Measurements from ENCODE around the gene MAP4.

Gene MAP4

DNA sequence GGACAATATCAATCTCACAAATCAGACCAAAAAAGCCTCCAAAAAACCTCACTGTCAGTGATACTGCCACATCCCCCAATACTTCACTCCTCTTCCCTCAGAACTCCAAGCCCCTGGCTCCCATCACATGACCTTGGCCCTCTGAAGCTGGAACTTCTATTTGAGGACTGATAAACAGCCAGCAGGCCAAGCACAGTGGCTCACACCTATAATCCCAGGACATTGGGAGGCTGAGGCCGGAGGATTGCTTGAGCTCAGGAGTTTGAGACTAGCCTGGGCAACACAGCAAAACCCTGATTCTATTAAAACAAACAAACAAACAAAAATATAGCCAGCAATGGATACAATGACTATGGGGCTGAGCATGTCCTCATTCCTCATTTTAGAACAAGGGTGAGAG, 55.2 kb downstream of the MAP4 start:
- no peak for DNase-seq (ENCODE audit: low read depth)

DNA sequence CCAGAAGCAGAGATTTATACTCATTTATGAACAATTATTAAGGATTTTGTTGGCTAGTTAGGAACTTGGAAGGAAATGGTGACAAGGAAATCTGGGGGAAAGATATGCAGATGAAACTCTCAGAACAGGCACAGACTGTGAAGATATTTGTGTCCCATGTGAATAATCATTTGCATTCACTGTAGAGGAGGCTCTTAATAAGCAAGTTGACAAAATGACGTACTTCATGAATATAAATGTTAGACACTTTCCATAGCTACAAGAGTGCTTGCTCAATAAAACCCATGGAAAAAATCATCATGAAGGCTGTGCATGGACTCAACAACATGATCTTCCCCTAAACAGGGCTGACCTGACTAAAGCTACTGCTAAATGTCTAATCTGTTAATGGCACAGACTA, 59.7 kb downstream of the MAP4 start:
- DNase-seq (ENCODE audit: low read depth): no peak

DNA sequence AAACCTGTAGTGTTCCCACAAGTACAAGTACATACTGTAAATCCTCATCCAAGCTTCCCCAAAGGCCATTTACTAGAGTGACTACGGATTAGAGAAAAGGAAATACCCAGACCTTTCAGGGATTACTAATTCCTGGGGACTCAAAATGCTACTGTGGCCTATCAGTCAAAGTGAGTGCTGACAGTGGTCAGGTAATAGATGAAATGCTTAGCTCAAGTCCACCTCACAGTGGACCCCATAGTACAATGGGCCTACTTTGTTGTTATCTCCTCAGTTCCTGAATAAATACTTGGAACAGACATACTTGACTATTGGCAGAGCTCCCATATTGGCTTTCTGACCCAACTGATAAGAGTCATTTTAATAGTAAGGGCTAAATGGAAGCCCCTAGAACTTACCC, 61.6 kb downstream of the MAP4 start:
- no peak for DNase-seq (ENCODE audit: low read depth)

DNA sequence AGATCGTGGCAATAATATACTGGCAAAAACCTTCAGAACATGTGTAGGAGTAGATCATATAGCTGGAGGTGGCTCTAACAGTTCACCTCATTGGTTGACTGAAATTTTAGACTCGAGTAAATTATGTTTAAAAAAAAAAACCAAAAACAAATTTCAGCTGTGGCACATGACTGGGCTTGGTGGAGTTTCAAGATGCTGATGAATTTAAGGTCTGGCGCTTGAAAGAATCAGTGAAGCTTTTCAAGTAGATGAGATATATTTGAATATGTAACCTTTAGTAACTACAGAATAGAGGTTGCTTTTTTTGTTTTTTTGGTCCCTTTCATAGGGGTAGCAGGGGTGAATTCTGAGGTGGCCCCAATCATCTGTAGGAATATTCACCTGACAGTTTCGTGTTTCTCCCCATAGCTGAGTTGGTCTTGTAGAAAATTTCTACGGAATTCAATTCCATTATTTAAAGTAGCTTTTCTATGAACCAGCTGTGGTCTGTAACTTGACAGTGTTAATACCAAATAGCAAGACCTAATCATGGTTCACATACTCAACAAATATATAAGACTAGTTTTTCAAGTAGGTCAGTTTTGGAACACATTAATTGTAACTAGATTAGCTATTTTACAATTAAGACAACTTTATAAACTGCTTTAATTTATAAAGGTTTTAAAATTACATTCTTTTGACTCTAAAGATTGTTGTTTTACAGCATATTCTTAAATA, 65.6 kb downstream of the MAP4 start:
- DNase-seq (ENCODE audit: low read depth): no peak

DNA sequence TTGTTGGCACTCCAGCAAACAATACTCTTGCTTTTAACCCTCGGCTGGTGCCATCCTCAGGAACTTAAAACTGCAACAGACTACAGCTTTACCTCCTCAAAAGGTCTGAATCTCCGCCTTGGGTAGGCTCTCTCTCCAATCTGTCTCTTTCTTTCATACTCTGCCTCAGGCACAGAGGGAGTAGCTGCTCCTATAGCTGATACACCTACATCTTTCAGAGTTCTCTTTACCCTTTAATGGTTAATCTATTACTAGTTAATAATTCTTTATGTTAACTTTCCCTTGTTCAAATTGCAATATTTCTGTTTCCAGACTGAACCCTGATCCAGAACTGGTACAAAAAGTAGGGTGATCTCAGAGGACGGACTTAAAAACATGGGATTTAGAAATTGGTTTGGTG, 66.2 kb downstream of the MAP4 start:
- DNase-seq (ENCODE audit: low read depth): no peak

DNA sequence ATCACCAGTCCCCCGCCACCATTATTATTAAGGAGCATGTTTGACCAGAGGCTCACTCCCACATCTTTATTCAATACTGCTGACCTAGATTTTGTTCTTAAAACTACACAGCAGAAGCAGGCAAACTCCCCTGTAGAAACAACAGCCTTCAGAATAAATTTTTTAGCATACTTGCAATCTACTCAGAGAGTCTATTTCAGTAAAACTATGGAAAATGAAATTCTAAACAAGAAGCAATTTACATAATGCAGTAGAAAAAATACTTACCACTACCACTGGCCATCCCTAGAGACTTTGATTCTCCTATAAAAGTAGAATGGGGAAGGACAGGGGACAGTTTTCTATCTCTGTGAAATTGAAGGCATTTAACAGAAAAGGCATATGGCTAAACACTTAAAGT, 76.0 kb downstream of the MAP4 start:
- DNase-seq (ENCODE audit: low read depth): no peak

DNA sequence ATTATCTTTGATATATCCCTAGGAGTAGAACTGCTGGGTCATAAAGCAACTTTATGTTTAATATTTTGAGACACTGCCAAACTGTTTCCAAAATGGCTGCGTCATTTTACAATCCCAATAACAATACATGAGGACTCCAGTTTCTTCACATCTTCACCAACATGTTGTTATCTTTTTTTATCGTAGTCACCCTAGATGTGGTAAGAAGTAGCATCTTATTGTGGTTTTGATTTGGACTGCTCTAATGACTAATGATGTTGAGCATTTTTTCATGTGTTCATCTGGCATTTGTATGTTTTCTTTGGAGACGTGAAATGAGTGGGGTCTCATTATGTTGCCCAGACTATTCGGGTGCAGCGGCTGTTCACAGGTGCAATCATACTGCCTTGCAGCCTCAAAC, 83.8 kb downstream of the MAP4 start:
- no peak for DNase-seq (ENCODE audit: low read depth)

DNA sequence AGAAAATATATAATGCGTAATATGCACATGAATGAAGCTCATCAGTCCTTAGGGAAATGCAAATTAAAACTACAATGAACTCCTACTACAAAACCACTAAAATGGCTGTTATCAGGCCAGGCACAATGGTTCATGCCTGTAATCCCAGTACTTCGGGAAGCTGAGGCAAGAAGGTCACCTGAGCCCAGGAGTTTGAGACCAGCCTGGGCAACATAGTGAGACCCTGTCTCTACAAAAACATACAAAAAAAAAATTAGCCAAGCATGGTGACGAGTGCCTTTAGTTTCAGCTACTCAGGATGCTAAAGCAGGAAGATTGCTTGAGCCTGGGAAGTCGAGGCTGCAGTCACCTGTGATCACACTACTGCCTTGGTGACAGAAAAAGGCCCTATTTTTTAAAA, 85.2 kb downstream of the MAP4 start:
- no peak for DNase-seq (ENCODE audit: low read depth)

DNA sequence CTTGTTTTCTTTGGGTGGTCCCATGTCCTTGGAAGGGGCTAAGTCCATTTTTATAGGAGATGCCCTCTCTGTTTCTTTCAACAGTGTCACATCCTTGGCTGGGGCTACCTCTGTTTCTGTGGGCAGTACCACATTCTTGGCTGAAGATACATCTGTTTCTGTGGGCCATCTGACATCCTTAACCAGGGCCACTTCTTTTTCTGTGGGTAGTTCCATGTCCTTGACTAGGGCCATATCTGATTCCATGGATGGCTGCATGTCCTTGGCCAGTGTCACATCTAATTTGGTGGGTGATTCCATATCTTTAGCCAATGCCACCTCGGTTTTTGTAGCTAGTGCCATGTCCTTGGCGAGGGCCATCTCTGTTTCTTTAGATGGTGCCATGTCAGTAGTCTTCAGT, 99.5 kb downstream of the MAP4 start:
- no peak for DNase-seq (ENCODE audit: low read depth)

DNA sequence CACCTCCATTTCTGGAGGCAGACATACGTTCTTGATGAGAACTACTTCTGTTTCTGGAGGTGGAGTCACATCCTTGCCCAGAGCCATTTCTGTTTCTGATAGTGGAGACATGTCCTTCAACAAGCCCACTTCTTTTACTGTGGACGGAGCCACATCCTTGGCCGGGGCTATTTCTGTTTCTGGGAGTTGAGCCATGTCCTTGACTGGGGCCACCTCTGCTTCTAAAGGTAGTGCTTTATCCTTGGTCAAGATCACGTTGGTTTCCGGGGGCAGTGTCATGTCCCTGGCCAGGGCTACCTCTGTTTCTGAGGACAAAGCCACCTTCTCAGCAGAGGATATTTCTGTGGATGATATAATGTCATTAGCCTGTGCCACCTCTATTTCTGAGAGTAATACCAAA, 100.0 kb downstream of the MAP4 start:
- no peak for DNase-seq (ENCODE audit: low read depth)

DNA sequence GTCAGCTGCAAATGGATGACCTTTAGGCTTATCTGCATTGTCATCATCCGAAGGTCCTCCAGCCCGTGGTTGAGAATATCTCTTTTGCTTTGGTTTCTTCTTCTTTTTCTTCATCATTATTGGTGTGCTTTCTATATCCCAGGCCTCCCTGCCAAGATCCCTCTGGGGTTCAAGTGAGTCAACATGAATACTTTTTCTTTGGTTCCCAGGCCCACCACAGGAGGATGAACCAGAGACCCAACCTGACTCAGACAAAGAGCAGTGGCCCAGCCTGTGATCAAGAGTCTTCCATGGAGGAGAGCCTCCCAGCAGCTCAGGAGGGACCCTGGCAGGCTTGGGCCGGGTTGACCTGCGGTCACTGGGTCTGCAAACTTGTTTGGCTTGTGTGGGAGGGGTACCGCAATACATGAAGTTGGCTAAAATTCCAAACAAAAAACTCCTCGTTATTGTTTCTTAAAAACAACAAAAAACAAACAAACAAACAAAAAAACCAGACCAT, 104.2 kb downstream of the MAP4 start:
- DNase-seq (ENCODE audit: low read depth): no peak

DNA sequence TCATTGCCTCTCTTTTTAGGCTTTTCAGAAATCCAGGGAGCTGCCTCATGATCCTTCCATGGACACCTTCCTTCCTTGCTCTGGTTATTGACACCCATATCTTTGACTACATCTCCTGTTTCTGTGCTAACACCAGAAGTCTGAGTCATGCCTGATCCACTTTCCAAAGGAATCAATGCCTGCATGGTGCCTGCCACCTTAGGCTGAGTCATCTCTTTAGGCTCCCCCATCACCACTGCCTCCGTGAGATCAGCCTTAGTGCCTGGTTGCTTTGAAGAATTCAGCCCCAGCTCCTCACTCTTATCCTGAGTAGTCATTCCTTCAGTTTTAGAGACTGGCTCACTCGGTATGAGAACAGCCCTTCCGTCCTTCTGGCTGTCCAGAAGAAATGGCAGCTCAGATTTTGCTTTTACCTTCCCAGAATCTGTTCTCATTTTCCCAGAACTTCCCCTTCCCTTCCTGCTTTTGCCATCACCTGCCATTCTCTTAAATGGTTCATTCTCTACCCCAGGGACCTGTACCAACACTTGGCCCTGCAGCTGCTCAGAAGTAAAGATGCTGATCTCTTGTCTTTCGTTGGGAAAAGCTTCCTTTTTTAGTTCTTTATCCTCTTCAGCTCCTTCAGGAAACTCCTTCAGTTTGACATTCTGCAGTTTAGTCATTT, 105.3 kb downstream of the MAP4 start:
- no peak for DNase-seq (ENCODE audit: low read depth)

DNA sequence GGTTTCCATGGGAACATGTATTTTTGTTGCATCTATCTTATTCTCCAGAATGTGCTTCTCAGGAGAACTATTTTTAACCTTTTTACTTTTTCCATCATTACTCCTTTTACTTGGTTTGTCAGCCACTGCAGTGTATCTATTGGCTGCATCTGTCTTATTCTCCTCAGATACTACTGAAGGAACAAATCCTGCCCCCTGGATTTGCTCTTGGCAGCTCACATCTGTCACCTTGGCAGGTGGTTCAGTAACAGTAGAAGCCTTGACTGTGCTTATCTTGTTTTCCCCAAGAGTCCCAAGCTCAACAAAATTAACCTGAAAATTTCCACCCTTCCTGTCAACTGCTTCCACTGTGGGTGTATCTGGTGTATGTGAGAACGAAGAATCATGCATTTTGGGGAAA, 106.0 kb downstream of the MAP4 start:
- DNase-seq (ENCODE audit: low read depth): no peak

DNA sequence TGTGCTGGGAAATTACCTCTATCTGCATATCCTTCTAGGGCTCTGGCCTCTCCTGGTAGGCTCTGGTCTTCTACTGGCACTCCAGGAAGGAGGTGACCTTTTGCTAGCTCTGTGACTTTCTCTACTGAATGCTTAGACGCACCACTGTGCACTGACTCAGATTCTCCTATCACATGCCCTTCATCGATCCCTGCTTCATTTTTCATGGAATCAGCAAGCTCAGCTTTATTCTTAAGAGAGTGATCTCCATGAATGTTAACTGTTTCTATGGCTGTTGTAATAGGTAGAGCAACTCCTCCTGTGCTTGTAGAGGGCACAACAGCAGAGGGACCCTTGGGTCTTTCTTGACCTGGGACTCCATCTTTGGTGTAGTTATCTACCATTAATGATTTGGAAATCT, 106.6 kb downstream of the MAP4 start:
- no peak for DNase-seq (ENCODE audit: low read depth)

DNA sequence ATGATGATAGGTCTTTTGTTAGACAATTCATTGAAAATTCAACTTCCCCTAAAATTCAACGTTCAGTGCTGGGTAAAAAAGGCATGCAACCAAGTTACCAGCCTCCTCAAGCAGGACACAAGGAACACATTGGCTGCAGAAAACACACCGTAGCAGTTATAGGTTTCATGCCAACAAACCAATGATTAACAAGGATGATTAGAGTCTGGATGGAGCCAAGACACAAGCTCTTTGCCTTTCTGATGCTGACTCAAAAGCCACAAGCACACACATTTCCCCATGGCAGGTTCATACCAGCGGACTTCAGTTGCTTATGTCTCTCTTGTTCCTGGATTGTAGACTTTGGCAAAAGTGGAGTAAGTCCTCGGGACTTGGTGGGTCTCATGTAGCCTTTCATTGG, 107.5 kb downstream of the MAP4 start:
- no peak for DNase-seq (ENCODE audit: low read depth)

DNA sequence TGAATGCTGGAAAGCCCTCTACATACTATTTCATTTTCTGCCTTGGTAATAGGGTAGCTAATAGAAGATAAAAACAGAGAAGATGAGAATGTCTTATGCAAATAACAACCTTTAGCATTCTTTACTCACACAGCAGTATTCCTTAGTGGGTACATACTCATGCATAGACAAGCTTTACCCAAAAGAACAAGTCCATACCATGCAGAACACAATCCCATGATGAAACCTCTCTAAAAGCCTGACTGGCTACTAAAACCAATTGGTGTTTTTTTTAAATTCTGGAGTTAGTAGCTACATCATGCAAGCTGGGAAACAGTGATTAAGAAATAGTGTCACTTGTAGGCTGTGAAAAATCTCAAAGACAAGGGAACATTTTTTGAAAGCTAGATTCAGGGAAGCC, 108.4 kb downstream of the MAP4 start:
- no peak for DNase-seq (ENCODE audit: low read depth)

DNA sequence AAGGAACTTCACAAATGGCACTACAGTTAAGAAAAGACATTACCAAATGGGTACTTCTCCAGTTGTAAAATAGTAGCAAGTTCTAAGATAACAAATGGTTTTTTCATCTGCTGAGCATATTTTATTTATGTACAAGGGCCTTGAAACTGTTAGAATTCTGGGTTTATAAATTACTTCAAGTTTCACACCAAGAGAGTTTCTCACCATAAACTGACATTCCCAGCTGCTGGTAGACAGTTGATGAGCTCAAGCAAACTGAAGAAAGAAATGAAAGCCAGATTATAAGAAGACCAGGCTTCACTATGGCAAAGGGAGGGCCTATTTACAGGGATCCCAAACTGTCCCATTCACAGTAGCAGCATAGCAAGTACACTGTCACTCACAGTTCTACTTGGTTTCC, 113.5 kb downstream of the MAP4 start:
- no peak for DNase-seq (ENCODE audit: low read depth)

DNA sequence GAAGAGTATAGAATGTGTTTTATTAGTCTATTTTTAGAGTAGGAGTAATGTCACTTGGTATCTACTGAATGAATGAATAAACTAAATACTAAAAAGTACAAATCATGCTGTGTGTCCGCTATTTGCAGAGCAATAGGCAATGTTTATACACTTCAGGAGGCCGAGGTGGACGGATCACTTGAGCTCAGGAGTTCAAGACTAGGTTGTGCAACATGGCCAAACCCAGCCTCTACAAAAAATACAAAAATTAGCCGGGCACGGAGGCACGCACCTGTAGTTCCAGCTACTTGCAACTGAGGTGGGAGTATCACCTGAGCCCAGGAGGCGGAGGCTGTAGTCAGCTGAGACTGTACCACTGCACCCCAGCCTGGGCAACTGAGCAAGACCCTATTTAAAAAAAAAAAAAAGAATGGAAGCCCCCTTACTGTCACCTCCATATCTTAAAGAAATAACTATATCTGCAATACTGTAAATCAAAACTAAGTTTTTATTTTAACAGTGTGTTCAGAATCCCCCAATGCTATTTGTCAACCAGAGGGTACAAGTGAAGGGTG, 114.9 kb downstream of the MAP4 start:
- no peak for DNase-seq (ENCODE audit: low read depth)

DNA sequence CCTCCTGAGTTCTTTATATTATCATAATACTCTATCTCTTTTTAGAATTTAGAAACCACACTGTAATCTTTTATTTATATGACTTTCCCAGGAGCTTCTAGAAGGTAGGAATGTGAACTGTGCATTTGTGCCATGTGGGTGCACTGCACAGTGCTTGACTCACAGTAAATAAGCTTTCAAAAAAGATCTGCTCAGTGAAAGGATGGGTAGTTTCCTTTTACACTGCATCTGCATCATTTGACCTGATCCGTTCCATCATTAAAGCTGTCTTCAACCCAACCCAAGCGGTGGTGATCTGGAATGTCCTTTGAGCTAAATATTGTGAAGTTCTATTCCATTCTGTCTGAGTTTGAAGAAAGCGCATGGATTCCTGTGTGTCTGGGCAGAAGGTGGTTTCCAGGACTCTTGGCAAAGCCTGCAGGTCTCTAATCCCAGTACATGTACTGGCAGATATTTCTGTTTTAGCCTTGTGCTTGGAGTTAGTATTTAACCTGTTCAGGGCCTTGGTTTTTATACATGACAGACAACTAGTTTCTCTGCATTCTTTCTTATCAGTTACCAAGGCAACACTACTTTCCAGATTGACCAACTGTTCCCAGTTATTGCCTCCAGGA, 116.6 kb downstream of the MAP4 start:
- no peak for DNase-seq (ENCODE audit: low read depth)

DNA sequence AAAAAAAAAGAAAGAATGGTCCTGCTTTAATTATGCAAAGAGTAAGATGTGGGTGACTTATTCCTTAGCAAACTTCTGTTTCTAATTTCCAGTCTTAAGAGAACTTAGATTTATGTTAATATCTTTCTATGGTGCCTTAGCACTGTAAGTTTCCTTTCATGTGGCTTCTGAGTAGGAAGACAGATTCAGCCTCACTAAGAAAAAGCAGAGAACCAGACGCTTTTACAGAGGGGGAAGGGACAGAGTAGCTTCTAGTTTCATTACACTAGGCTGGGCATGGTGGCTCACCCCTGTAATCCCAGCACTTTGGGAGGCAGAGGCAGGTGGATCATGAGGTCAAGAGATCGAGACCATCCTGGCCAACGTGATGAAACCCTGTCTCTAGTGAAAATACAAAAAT, 118.3 kb downstream of the MAP4 start:
- DNase-seq (ENCODE audit: low read depth): no peak

DNA sequence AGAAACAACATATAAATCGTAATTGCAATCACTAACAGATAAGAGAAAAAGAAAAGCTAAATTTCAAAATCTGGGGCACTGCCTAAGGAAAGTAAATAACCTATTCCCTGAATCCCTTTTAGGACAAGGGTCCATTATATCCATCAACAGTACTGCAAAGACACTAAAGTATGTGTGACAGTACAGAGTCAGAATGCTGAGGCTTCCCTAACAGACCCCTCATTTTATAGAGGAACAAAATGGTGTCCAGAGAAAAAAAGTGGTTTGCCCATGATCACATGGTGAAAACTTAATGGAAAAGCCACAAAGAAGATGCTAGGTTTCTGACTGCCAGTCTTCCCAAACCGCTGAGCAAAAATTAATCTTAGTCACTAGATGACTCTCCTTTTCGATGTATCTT, 119.5 kb downstream of the MAP4 start:
- no peak for DNase-seq (ENCODE audit: low read depth)

DNA sequence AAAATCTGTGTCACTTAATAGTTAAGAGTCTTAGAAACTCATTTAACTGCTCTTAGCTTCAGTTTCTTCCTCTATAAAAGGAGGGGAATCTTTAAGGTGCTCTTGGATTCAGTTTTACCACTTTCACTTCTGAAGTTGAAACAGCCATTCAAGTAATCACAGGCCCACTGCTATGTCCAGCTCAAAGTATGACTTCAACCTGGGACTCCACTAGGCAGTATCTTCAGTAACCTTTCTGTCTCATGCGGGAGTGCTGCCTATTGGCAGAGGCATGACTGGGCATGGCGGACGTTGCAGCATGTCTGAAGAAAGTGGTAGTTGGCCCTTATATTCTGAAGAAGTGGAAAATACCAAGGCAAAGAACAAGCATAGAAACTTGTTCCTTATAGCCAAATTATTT, 121.0 kb downstream of the MAP4 start:
- no peak for DNase-seq (ENCODE audit: low read depth)
